ENCODE data around the gene DCAF7.

DNA sequence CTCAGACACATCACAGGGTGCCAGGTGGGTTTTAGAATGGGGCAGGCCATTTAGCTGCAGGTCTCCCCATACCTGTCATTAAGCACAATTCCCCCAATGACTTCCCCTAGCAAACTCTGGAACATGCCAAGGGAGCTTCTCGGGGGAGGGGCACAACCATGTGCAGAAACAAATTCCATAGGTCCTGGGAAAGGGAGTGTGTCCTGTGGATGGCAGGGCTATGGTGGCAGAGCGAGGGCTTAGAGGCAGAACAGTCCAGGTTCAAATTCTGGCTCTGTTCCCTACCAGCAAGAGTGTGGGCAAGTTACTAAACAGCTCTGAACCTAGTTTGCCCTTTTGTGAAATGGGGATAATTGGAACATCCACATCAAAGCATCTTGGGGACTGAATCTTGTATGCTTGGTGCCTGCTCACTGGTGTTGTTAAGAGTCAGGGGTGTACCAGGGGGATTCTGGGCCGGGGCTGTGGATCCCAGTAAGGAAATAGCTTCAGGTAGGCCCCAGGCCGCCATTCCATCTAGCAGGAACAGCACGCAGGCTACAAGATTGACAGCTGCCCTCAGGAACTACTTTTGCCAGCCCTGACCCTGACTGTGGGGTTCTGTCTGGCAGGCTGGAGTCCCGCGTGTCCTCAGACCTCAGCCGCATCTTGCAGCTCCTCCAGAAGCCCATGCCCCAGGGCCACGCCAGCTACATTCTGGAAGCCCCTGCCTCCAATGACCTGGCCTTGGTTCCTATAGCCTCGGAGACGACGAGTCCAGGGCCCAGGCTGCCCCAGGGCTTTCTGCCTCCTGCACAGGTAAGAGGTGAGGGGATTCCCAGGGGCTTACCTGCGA is 5.6 kb upstream of the DCAF7 start:
- TF ChIP-seq, protein P1, sequence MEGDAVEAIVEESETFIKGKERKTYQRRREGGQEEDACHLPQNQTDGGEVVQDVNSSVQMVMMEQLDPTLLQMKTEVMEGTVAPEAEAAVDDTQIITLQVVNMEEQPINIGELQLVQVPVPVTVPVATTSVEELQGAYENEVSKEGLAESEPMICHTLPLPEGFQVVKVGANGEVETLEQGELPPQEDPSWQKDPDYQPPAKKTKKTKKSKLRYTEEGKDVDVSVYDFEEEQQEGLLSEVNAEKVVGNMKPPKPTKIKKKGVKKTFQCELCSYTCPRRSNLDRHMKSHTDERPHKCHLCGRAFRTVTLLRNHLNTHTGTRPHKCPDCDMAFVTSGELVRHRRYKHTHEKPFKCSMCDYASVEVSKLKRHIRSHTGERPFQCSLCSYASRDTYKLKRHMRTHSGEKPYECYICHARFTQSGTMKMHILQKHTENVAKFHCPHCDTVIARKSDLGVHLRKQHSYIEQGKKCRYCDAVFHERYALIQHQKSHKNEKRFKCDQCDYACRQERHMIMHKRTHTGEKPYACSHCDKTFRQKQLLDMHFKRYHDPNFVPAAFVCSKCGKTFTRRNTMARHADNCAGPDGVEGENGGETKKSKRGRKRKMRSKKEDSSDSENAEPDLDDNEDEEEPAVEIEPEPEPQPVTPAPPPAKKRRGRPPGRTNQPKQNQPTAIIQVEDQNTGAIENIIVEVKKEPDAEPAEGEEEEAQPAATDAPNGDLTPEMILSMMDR (IDR thresholded peaks at IDR 0.05): no peak
- TF ChIP-seq POLR2AphosphoS5 (IDR thresholded peaks at IDR 0.05): no peak
- no peak for TF ChIP-seq POLR2A (IDR thresholded peaks at IDR 0.05)

Data from transverse colon (tissue), 4 donors.